Epithelial cell of proximal tubule (primary cell): ENCODE measurements around the gene HEBP2. TPM values are rescaled to one million over a fixed set of nuclear protein-coding genes. Genes with fewer than 3 reads are reported as not detected.

Experiments
- DNase-seq: peaks from one replicate; pipeline ENCODE4 v3.0.0-alpha.2; 2011; ENCODE audit warnings: low read depth
- H3K4me3 ChIP-seq: 2 replicates; pipeline ENCODE4 v1.5.1; 2011; ENCODE audit warnings: low read depth, mild to moderate bottlenecking, low read length
- CTCF ChIP-seq: conservative IDR thresholded peaks from 2 replicates; pipeline ENCODE4 v1.5.1; 2012; ENCODE audit warnings: low read depth, mild to moderate bottlenecking, low read length
- total RNA-seq: library from RNA; depleted of rRNA; stranded (reverse); fragments of >200 nt; gene quantifications from 2 replicates; pipeline ENCODE4 v1.2.3, GENCODE V29; 2015

The HEBP2 gene
- total RNA-seq, 1 donor from 2014 or later = 83.9 TPM

DNA sequence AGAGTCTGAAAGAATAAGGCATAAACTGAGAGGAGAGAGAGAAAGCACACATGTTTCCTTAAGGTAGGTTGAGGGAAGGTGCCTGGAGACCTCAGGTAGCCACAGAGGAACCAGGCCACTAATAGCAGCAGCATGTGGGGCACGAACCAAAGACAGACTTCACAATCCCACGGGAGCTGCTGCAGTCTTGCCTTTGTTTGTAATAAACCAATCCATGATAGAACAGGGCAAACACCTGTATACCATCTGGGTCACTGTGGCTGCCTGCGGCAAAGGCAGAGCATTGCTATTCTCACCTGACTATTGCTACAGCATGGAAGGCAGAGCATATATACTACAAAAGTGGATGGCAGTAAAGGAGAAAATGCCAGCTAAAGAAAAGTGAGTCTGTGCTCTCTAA, 36.3 kb downstream of the HEBP2 start:
- no peak for TF ChIP-seq CTCF
- DNase-seq = no peak
- H3K4me3 ChIP-seq = no peak overlapping the region

- DNase-seq = no peak
- TF ChIP-seq CTCF = no peak
- H3K4me3 ChIP-seq = no peak overlapping the region
Measured at GRCh38 chr6:138440758-138441357, 36.8 kb downstream of the HEBP2 start.

DNA sequence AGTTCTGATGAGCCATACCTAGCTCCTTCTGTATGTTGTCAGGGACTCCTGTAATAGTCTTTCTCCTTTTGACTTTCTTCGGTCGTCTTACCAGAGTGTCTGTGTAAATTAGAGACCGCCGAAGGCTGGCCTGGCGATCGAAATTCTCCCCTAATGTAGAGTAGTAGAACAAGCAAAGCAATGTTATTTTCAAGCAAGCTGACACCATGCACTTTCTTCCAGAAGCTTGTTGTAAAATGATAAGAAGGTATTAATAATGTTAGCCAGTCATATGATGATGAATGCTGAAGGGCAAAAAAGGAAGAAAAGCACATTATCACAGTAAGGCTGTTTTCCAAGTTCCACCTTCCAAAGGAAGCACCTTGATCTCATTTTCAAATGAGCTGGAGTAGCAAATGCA, 37.9 kb downstream of the HEBP2 start:
- no peak overlapping the region for H3K4me3 ChIP-seq
- TF ChIP-seq CTCF = no peak
- no peak for DNase-seq

- TF ChIP-seq CTCF = no peak
- no peak for DNase-seq
- no peak overlapping the region for H3K4me3 ChIP-seq
Measured at GRCh38 chr6:138442663-138443062, 38.6 kb downstream of the HEBP2 start.

DNA sequence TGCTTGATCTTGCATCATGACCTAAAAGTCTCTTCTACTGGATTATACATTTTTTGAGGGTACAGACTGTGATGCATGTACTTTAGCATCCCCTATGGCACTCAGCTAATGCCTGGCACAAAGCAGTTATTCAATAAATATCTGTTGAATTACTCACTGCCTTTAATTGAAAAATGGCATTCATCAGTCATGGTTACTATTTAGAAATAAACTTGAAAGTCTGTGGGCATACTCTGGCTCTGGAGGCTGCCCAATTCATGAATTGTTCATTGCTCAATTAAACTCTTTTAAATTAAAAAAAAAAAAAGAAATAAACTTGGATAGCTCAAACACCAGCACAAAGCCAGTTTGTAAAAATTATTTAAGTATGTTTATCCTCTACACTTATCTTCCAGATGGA, 40.0 kb downstream of the HEBP2 start:
- no peak for DNase-seq
- no peak for TF ChIP-seq CTCF
- no peak overlapping the region for H3K4me3 ChIP-seq

DNA sequence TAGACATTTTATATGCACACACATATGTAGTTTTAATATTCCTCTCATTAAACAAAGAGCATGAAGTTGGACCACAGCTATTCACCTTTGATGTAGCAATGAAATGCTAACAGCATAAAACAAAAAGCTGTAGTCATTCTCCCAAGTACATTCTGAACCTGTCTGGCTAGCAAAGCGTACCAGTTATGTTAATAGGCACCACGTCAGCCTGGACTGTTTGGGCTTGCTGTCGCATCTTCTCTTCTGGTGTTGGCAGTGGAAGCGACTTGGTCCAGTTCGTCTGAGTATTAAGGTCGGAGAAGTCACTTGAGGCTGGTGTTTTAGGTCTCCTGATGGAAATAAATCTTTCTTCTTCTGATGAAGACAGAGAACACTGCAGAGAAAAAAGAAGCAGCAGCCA, 42.8 kb downstream of the HEBP2 start:
- no peak for DNase-seq
- TF ChIP-seq CTCF = no peak
- no peak overlapping the region for H3K4me3 ChIP-seq

DNA sequence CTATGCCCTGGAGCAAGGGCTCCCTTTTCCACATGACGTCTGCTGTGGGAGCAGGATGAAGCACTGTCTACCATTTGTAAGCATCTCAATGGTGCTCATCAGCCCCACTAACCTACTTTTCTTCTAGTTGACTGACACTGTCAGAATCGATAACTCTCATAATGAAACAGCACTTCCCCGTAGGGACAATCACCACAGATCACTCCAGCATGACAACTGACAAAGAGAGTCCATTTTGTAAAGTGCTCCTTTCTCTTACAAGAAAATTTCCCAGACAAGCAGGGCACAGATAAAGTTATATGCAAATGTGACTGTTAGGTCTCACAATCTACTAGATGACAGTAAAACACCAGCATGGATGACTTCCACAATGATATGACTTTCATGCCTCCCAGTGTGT, 46.4 kb downstream of the HEBP2 start:
- no peak for TF ChIP-seq CTCF
- no peak for DNase-seq

More for the DNA sequence above, 46.4 kb downstream of the HEBP2 start:
- no peak overlapping the region for H3K4me3 ChIP-seq
